Activated CD4-positive, alpha-beta T cell treated with anti-CD3 and anti-CD28 coated beads for 48 hours (primary cell): Measurements from ENCODE around the gene NMB.

Source experiments
- DNase-seq: peaks from one replicate; pipeline ENCODE4 v3.0.0-alpha.2; 2020

NMB gene

DNA sequence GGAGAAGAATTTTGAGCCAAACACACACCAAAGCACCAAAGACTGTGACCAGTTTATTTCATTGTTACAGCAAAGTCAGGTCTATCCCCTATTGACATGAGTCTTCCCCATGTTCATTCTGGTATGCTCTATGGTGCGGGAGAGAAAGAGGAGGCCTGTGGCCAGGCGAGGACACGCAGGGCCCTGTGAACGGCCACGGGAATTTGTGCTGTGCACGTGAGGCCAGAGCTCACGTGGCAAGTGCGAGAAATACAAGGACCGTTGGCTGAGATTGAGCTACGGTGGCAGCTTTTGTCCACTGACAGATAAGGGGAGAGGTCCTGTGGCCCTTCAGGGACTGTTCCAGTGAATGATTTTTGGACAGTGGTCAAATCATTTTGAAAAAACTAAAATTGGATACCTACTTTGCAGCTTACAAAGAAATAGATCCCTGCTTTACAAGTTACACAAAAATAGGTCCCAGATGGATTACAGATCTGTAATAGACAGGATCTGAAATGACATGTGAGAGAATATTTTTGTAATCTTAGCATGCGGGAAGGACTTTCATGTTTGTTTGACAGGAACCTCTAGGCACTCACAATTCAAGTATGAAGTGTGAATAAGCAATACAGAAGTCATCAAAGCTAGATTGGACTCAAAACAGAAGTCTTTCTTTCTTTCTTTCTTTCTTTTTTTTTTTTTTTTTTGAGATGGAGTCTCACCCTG lies 48.0 kb downstream of the NMB start:
- no peak for DNase-seq

DNA sequence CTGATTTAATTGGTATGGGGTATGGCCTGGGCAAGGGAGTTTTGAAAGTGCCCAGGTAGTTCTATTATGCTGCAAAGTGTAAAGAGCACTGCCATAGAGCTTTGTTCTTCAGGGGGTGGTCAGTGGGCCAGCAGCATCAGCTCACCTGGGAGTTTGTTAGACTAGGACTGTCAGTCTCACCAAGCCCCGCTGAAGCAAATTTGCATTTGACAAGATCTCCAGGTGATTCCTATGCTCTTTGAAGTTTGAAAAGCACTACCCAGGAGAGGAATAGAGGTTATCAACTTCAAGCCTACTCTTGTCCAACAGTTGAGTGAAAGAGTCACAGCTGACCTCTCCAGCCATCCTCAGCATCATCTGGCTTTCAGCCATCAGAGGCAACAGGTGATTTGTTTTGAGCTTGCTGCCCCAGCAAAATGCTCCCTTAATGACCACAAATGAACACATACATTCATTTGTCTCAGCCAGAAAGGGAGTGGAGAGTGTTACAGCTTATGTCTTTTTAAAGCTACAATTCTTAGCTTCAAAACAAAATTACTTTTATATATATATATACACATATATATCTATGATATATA lies 49.2 kb downstream of the NMB start:
- DNase-seq, result no peak

DNA sequence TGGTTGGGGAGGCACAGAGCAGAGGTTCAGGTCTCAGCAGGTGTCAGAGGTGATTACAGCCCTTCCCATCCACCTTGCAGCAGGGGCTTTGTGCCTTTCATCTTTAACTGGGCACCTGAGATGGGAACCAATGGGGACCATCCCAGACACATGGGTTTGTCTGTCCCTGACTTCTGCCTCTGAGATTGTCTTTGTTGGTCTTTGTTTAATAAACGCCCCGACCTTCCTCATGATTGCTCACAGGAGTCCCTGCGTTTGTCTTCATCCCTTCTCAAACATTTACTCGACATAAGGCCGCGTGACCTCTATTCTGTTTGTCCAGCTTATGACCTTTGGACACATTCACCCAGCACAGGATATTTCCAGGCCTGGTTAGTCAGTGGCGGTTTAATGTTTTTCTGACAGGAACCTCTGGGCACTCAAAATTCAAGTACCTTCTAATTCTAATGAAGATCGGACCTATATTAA lies 51.3 kb downstream of the NMB start:
- DNase-seq, result no peak

DNA sequence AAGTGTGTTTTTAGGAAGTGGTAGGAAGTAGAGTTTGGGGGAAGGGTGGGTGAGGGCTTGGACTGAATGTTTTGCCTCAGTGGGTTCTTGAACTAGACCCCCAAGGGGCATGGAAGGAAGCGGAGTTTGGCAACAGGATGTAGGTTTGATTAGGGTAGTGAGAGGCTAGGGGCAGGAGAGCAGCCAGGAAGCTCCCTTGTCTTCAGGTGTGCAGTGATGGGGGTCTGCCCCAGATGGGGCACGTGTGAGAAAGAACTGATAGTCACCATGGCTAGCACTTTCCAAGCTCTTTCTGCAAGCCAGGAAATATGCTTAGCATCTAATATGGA lies 52.5 kb downstream of the NMB start:
- no peak for DNase-seq
